Skeletal muscle tissue (tissue), 4 donors: Measurements from ENCODE around the gene AMN. TPM values are rescaled to one million over a fixed set of nuclear protein-coding genes. Genes with fewer than 3 reads are reported as not detected.
"Not testable (repeated sequence)": the region's sequence is repeated elsewhere in the genome, so short reads cannot be mapped to it uniquely, and the experiment has no call there.

Source experiments
- H3K27ac ChIP-seq: one replicate; pipeline ENCODE4 v1.7.0; 2013; ENCODE audit warnings: mild to moderate bottlenecking, low read depth, low read length, inconsistent platforms
- H3K27me3 ChIP-seq, 3 donors: one replicate each; pipeline ENCODE4 v1.7.0; 2013; ENCODE audit warnings: low read length in 3 of 3; ENCODE audit not compliant: control insufficient read depth in 3 of 3, insufficient read depth in 3 of 3
- H3K36me3 ChIP-seq, 3 donors: one replicate each; pipeline ENCODE4 v1.7.0; 2013; ENCODE audit warnings: low read length in 3 of 3; ENCODE audit not compliant: control insufficient read depth in 3 of 3, insufficient read depth in 3 of 3
- H3K4me1 ChIP-seq, 3 donors: one replicate each; pipeline ENCODE4 v1.7.0; 2013; ENCODE audit warnings: low read length in 3 of 3, mild to moderate bottlenecking in 3 of 3; ENCODE audit not compliant: control insufficient read depth in 3 of 3, insufficient read depth in 3 of 3
- H3K4me3 ChIP-seq, 3 donors: one replicate each; pipeline ENCODE4 v1.7.0; 2013; ENCODE audit warnings: low read length in 3 of 3
- H3K9ac ChIP-seq, 3 donors: one replicate each; pipeline ENCODE4 v1.7.0; 2013; ENCODE audit warnings: low read length in 3 of 3, mild to moderate bottlenecking in 3 of 3, moderate library complexity in 2 of 3, low read depth in 1 of 3
- H3K9me3 ChIP-seq, 3 donors: one replicate each; pipeline ENCODE4 v1.7.0; 2013; ENCODE audit warnings: low read length in 3 of 3; ENCODE audit not compliant: control insufficient read depth in 3 of 3
- total RNA-seq: library from RNA; depleted of rRNA; stranded (reverse); fragments of >200 nt; gene quantifications from one replicate; pipeline ENCODE4 v1.2.3, GENCODE V29; 2014
- donor health status: Osteomylitis.

Gene AMN
- total RNA-seq, 1 donor from 2014 or later: 1.0 TPM

- Histone ChIP-seq H3K4me3 (no peak overlapping the region), H3K36me3 (no peaks in the 10 kb centered on the region), H3K27me3 (peaks cover 36 to 43% (median 42%) of the 10 kb centered on the region in 3 donors), H3K9ac (no peak overlapping the region), H3K9me3 (no peaks in the 10 kb centered on the region), H3K27ac (no peak overlapping the region), H3K4me1 (peaks cover 0 to 6% (median 2%) of the 10 kb centered on the region in 3 donors)
Measured at GRCh38 chr14:102920273-102920997, 2.0 kb upstream of the AMN start.

GRCh38 chr14:102920998-102921304 is 1.5 kb upstream of the AMN start:
- Histone ChIP-seq H3K9me3 (no peaks in the 10 kb centered on the region), H3K9ac (no peak overlapping the region), H3K27me3 (peaks cover 40 to 48% (median 45%) of the 10 kb centered on the region in 3 donors), H3K27ac (no peak overlapping the region), H3K4me1 (peaks cover 0 to 6% (median 2%) of the 10 kb centered on the region in 3 donors), H3K4me3 (no peak overlapping the region), H3K36me3 (no peaks in the 10 kb centered on the region)

- Histone ChIP-seq H3K9ac (peak overlapping the region in 1 of 3 donors; percentile 20), H3K36me3 (no peaks in the 10 kb centered on the region), H3K27me3 (peaks cover 54 to 61% (median 61%) of the 10 kb centered on the region in 3 donors), H3K4me3 (no peak overlapping the region), H3K4me1 (peaks cover 0 to 10% (median 0%) of the 10 kb centered on the region in 3 donors), H3K9me3 (no peaks in the 10 kb centered on the region), H3K27ac (no peak overlapping the region)
Measured at GRCh38 chr14:102923201-102923924, 900 bp downstream of the AMN start.

GRCh38 chr14:102923925-102924486 is 1.5 kb downstream of the AMN start:
- peaks cover 61 to 68% (median 66%) of the 10 kb centered on the region in 3 donors for H3K27me3 ChIP-seq
- H3K9me3 ChIP-seq: no peaks in the 10 kb centered on the region

GRCh38 chr14:102924632-102925588 is 2.4 kb downstream of the AMN start:
- Histone ChIP-seq H3K36me3 (no peaks in the 10 kb centered on the region), H3K27me3 (peaks cover 70 to 77% (median 75%) of the 10 kb centered on the region in 3 donors), H3K4me3 (no peak overlapping the region), H3K4me1 (peaks cover 13 to 26% (median 15%) of the 10 kb centered on the region in 3 donors), H3K9ac (no peak overlapping the region), H3K27ac (no peak overlapping the region), H3K9me3 (no peaks in the 10 kb centered on the region)

More at GRCh38 chr14:102923925-102924486, 1.5 kb downstream of the AMN start:
- Histone ChIP-seq H3K9ac (peak overlapping the region in 1 of 3 donors; percentile 20), H3K4me1 (peaks cover 4 to 17% (median 6%) of the 10 kb centered on the region in 3 donors), H3K36me3 (no peaks in the 10 kb centered on the region), H3K4me3 (no peak overlapping the region), H3K27ac (no peak overlapping the region)

- no peak overlapping the region for H3K9ac ChIP-seq
- H3K27me3 ChIP-seq: peaks cover 70 to 76% (median 75%) of the 10 kb centered on the region in 3 donors
- H3K4me3 ChIP-seq: no peak overlapping the region
- no peaks in the 10 kb centered on the region for H3K36me3 ChIP-seq
- H3K27ac ChIP-seq: no peak overlapping the region
- peaks cover 13 to 26% (median 15%) of the 10 kb centered on the region in 3 donors for H3K4me1 ChIP-seq
- H3K9me3 ChIP-seq: no peaks in the 10 kb centered on the region
Measured at GRCh38 chr14:102925646-102926045, 3.2 kb downstream of the AMN start.

- H3K9me3 ChIP-seq: no peaks in the 10 kb centered on the region
- H3K4me3 ChIP-seq: no peak overlapping the region
- H3K4me1 ChIP-seq: peaks cover 13 to 26% (median 15%) of the 10 kb centered on the region in 3 donors
- no peak overlapping the region for H3K27ac ChIP-seq
- H3K9ac ChIP-seq: no peak overlapping the region
- peaks cover 70 to 80% (median 78%) of the 10 kb centered on the region in 3 donors for H3K27me3 ChIP-seq
- no peaks in the 10 kb centered on the region for H3K36me3 ChIP-seq
Measured at GRCh38 chr14:102926104-102926503, 3.6 kb downstream of the AMN start.

GRCh38 chr14:102926840-102927239 is 4.4 kb downstream of the AMN start:
- H3K9ac ChIP-seq, H3K4me3 ChIP-seq, H3K9me3 ChIP-seq: not testable (repeated sequence)

GRCh38 chr14:102927346-102927877 is 4.9 kb downstream of the AMN start:
- Histone ChIP-seq H3K27me3 (peaks cover 64 to 73% (median 72%) of the 10 kb centered on the region in 3 donors), H3K36me3 (peaks cover 0 to 3% (median 2%) of the 10 kb centered on the region in 3 donors), H3K27ac (no peak overlapping the region), H3K9me3 (no peaks in the 10 kb centered on the region), H3K4me1 (peaks cover 13 to 26% (median 15%) of the 10 kb centered on the region in 3 donors), H3K4me3 (no peak overlapping the region), H3K9ac (no peak overlapping the region)

More at GRCh38 chr14:102926840-102927239, 4.4 kb downstream of the AMN start:
- not testable (repeated sequence) for H3K27ac ChIP-seq, H3K36me3 ChIP-seq
- Histone ChIP-seq H3K27me3 (peaks cover 69 to 78% (median 78%) of the 10 kb centered on the region in 3 donors), H3K4me1 (peaks cover 13 to 26% (median 15%) of the 10 kb centered on the region in 3 donors)
